Measurements from ENCODE around the gene VPS13D.
A peak's percentile ranks its signal among the peaks of the same experiment; 100 is the strongest.

Gene VPS13D

GRCh38 chr1:12229835-12230548, at the start of gene VPS13D:
VPS13D (plus strand) TSS chr1:12230030; CDS start chr1:12234267, 4,237 bp downstream.
- intact Hi-C loops (cut with micrococcal nuclease), result no loop called here
- H3K4me3 Mint-ChIP-seq, result peak within 1 kb of the TSS; percentile 89
- H3K27ac Mint-ChIP-seq, result peak within 1 kb of the TSS; percentile 85
- no peaks in the 10 kb centered on the region for H3K9me3 Mint-ChIP-seq
- H3K4me1 Mint-ChIP-seq (ENCODE audit: low read depth), result peaks cover 8% of the 10 kb centered on the region
- H3K27me3 Mint-ChIP-seq, result peaks cover 4% of the 10 kb centered on the region
- peaks cover 23% of the 10 kb centered on the region for H3K36me3 Mint-ChIP-seq (ENCODE audit: low read depth)

DNA sequence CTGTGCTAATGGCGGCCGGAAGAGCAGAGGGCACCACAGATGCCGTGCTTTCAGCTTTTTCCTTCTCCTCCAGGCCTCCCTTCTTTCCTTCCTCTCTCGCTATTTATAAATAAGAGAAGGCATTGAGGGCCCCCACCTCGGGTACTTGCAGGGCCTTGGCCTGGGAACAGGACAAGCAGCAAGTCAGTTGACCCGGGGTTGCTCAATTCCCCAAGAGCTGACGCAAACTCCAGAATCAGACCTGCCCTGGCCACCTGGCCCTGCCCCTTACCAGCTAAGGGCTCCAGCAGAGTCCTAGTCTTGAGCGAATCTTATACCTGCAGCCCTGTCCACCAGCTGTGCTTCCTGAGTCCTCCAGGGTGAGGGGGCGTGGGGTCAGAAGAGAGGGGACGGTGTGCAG, 49.5 kb upstream of the VPS13D start:
- intact Hi-C loops (cut with micrococcal nuclease), result loop anchor here (5.0 kb wide), 1 partner anchor 38 kb away; no protein-coding TSS in a partner anchor
- peak overlapping the region; percentile 96 for H3K27ac Mint-ChIP-seq
- H3K36me3 Mint-ChIP-seq (ENCODE audit: low read depth), result peaks cover 68% of the 10 kb centered on the region
- no peak overlapping the region for H3K4me3 Mint-ChIP-seq
- no peaks in the 10 kb centered on the region for H3K27me3 Mint-ChIP-seq
- H3K9me3 Mint-ChIP-seq, result no peaks in the 10 kb centered on the region
- peaks cover 98% of the 10 kb centered on the region for H3K4me1 Mint-ChIP-seq (ENCODE audit: low read depth)

- H3K4me1 Mint-ChIP-seq (ENCODE audit: low read depth), result peaks cover 98% of the 10 kb centered on the region
These were observed 48.9 kb upstream of the VPS13D start for GRCh38 chr1:12180903-12181302.

DNA sequence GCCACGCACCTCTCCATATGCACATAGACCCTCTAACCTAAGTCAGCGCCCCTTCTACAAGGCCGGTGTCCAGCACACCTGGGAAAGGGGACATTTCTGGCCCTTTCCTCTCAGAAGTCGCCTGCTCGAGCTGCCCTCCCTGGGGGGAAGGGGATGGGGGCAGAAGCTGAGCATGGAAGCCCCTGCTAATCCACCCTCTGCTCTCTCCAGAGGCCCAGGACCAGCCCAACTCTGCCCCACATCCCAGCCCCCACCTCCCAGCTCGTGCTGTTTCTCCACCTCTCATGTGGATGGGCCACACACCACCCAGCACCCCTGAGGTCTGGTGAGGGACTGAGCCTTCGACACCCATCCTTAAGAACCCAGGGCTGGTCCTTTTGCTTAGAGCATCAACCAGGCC, 48.3 kb upstream of the VPS13D start:
- Mint-ChIP-seq H3K36me3 (ENCODE audit: low read depth) (peaks cover 68% of the 10 kb centered on the region), H3K27me3 (no peaks in the 10 kb centered on the region), H3K4me3 (no peak overlapping the region), H3K9me3 (no peaks in the 10 kb centered on the region), H3K4me1 (ENCODE audit: low read depth) (peaks cover 97% of the 10 kb centered on the region), H3K27ac (peak overlapping the region; percentile 96)
- intact Hi-C loops (cut with micrococcal nuclease), result loop anchor here (5.0 kb wide), 1 partner anchor 39 kb away; no protein-coding TSS in a partner anchor

More at GRCh38 chr1:12180903-12181302, 48.9 kb upstream of the VPS13D start:
- peak overlapping the region; percentile 96 for H3K27ac Mint-ChIP-seq
- H3K9me3 Mint-ChIP-seq, result no peaks in the 10 kb centered on the region
- intact Hi-C loops (cut with micrococcal nuclease), result loop anchor here (5.0 kb wide), 1 partner anchor 39 kb away; no protein-coding TSS in a partner anchor
- H3K27me3 Mint-ChIP-seq, result no peaks in the 10 kb centered on the region
- H3K36me3 Mint-ChIP-seq (ENCODE audit: low read depth), result peaks cover 68% of the 10 kb centered on the region
- H3K4me3 Mint-ChIP-seq, result peak overlapping the region; percentile 21

DNA sequence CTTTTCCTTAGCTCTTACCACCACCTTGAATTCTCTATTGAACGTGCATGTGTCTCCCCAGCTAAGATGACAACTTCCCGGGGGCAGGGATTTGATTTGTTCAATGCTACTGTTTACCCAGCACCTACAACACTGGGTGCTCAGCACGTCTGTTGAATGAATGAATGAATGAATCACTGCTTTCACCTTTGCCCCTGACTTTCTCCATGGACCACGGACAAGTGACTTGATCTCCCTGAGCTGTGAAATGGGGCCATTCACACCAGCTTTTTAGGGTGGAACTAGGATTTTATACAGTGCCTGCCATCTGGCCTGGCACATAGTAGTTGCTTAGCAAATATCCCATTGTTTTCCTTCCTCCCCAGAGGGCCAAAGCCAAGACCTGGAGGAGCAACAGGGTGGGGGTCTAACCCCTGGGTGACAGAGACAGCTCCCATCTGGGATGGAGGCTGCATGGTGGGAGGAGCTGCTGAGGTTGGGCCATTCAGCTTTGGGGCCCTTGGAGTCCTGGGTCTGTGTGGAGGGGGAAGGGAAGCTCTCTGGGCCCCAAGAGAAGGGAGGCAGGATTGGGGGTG, 47.3 kb upstream of the VPS13D start:
- intact Hi-C loops (cut with micrococcal nuclease), result loop anchor here (5.0 kb wide), 1 partner anchor 40 kb away; no protein-coding TSS in a partner anchor
- peak overlapping the region; percentile 96 for H3K27ac Mint-ChIP-seq
- no peak overlapping the region for H3K4me3 Mint-ChIP-seq
- H3K9me3 Mint-ChIP-seq, result no peaks in the 10 kb centered on the region
- H3K36me3 Mint-ChIP-seq (ENCODE audit: low read depth), result peaks cover 73% of the 10 kb centered on the region
- H3K27me3 Mint-ChIP-seq, result no peaks in the 10 kb centered on the region
- peaks cover 95% of the 10 kb centered on the region for H3K4me1 Mint-ChIP-seq (ENCODE audit: low read depth)

DNA sequence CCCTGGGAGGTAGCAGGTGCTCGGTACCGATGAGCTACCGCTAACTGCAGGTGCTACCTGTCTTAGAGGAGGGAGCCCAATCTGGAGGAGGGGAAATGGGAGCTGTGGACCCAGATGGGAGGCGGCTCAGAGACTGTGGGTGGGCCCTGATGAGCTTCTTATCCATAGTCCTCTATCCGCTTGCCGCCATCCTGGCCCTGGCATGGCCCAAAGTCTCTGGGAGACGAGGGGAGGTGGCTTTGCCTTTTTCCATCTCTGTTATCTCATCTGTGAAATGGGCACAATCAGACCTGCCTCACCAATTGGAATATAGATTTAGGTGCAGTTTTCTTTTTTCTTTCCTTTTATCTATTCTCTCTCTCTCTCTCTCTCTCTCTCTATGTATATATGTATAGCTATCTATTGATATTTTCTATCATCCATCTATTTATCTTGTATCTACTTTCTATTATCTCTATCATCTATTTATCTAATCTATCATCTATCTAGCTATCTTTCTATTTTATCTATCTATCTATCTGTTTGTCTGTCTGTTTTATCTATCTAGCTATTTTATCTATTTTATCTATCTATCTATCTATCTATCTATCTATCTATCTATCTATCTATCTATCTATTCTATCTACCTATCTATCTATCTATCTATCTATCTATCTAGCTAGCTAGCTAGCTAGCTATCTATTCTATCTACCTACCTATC, 46.6 kb upstream of the VPS13D start:
- intact Hi-C loops (cut with micrococcal nuclease), result loop anchor here (5.0 kb wide), 1 partner anchor 41 kb away; no protein-coding TSS in a partner anchor
- peak overlapping the region; percentile 96 for H3K27ac Mint-ChIP-seq
- H3K4me1 Mint-ChIP-seq (ENCODE audit: low read depth), result peaks cover 95% of the 10 kb centered on the region
- peak overlapping the region; percentile 70 for H3K4me3 Mint-ChIP-seq
- no peaks in the 10 kb centered on the region for H3K9me3 Mint-ChIP-seq
- H3K27me3 Mint-ChIP-seq, result no peaks in the 10 kb centered on the region
- H3K36me3 Mint-ChIP-seq (ENCODE audit: low read depth), result peaks cover 73% of the 10 kb centered on the region

GRCh38 chr1:12184008-12184681, 45.7 kb upstream of the VPS13D start:
- peaks cover 95% of the 10 kb centered on the region for H3K4me1 Mint-ChIP-seq (ENCODE audit: low read depth)
- peak overlapping the region; percentile 70 for H3K4me3 Mint-ChIP-seq
- H3K27me3 Mint-ChIP-seq, result no peaks in the 10 kb centered on the region
- intact Hi-C loops (cut with micrococcal nuclease), result loop anchor here (5.0 kb wide), 1 partner anchor 42 kb away; no protein-coding TSS in a partner anchor
- peak overlapping the region; percentile 96 for H3K27ac Mint-ChIP-seq
- H3K36me3 Mint-ChIP-seq (ENCODE audit: low read depth), result peaks cover 73% of the 10 kb centered on the region
- no peaks in the 10 kb centered on the region for H3K9me3 Mint-ChIP-seq

GRCh38 chr1:12185036-12185917, 44.6 kb upstream of the VPS13D start:
- peaks cover 93% of the 10 kb centered on the region for H3K4me1 Mint-ChIP-seq (ENCODE audit: low read depth)
- no peaks in the 10 kb centered on the region for H3K27me3 Mint-ChIP-seq
- peaks cover 74% of the 10 kb centered on the region for H3K36me3 Mint-ChIP-seq (ENCODE audit: low read depth)
- peak overlapping the region; percentile 96 for H3K27ac Mint-ChIP-seq
- H3K4me3 Mint-ChIP-seq, result peak overlapping the region; percentile 70
- H3K9me3 Mint-ChIP-seq, result no peaks in the 10 kb centered on the region
- intact Hi-C loops (cut with micrococcal nuclease), result no loop called here

DNA sequence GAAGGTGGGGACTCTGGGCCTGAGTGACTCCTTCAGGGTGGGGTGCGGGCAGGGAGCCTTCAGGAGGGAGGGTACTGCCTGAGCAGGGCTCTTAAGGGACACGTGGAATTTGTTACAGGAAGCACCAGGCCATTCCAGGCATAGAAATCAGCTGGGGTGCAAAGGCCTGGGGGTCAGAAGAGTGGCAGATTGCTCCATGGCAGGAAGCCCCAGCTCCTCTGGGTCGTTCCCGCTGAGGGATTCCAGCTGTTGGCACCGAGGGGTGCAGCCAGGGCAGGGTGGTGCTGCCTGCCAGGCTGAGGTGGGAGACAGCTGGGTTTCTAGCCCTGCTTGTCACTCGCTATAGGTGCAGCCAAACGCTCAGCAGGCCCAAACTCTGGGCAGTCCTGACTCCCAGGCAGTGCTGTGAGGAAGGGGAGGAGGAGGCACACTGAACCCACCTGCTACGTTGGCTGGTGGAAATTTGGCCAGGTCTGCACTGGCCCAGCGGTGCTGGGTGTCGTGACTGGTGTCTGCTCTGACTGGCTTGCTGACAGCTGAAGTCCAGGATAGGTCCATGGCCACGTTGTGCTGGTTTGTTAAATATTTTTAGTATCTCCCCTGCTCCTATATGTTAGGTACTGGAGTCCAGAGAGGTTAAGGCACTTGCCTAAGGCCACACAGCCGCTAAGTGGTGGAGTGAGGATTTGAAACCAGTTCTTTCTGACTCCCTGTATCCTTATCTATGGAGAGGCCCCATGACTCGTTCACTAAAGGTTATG, 43.7 kb upstream of the VPS13D start:
- Mint-ChIP-seq H3K27ac (peak overlapping the region; percentile 96), H3K4me3 (peak overlapping the region; percentile 70), H3K4me1 (ENCODE audit: low read depth) (peaks cover 93% of the 10 kb centered on the region), H3K27me3 (no peaks in the 10 kb centered on the region), H3K9me3 (no peaks in the 10 kb centered on the region), H3K36me3 (ENCODE audit: low read depth) (peaks cover 75% of the 10 kb centered on the region)
- intact Hi-C loops (cut with micrococcal nuclease), result no loop called here

- intact Hi-C loops (cut with micrococcal nuclease), result no loop called here
- Mint-ChIP-seq H3K27ac (no peak overlapping the region), H3K9me3 (no peaks in the 10 kb centered on the region), H3K36me3 (ENCODE audit: low read depth) (peaks cover 75% of the 10 kb centered on the region), H3K4me1 (ENCODE audit: low read depth) (peaks cover 93% of the 10 kb centered on the region), H3K4me3 (no peak overlapping the region), H3K27me3 (no peaks in the 10 kb centered on the region)
These were observed 43.2 kb upstream of the VPS13D start for GRCh38 chr1:12186679-12186985.

DNA sequence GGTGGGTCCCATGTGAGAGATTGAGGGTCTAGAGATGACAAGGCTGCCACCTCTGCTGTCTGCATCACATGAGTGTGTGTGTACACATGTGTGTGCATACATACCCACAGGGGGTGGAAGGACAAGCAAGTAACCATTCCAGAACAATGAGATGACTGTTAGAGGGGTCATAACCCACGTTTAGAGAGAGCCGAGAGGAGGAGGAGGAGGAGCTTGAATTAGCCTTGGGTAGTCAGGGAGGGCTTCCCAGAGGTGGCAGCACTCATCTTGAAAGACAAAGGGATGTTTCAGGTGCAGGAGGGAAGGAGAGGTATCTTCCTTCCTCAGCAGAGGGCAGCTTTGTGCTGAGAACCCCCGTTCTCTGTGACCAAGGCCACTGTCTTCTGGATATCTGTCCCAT, 41.7 kb upstream of the VPS13D start:
- H3K27ac Mint-ChIP-seq, result peak overlapping the region; percentile 22
- H3K27me3 Mint-ChIP-seq, result no peaks in the 10 kb centered on the region
- H3K4me3 Mint-ChIP-seq, result no peak overlapping the region
- intact Hi-C loops (cut with micrococcal nuclease), result no loop called here
- H3K36me3 Mint-ChIP-seq (ENCODE audit: low read depth), result peaks cover 77% of the 10 kb centered on the region
- H3K4me1 Mint-ChIP-seq (ENCODE audit: low read depth), result peaks cover 93% of the 10 kb centered on the region
- no peaks in the 10 kb centered on the region for H3K9me3 Mint-ChIP-seq

GRCh38 chr1:12188657-12189327, 41.0 kb upstream of the VPS13D start:
- intact Hi-C loops (cut with micrococcal nuclease), result no loop called here
- Mint-ChIP-seq H3K27ac (peak overlapping the region; percentile 22), H3K36me3 (ENCODE audit: low read depth) (peaks cover 83% of the 10 kb centered on the region), H3K27me3 (no peaks in the 10 kb centered on the region), H3K9me3 (no peaks in the 10 kb centered on the region), H3K4me1 (ENCODE audit: low read depth) (peaks cover 94% of the 10 kb centered on the region), H3K4me3 (no peak overlapping the region)

All from dendritic cell treated with granulocyte-macrophage colony-stimulating factor and Interleukin-4, amounts not matched to agents 40 ng/mL and 50 ng/mL, for 4 days (primary cell).